ENCODE measurements around the gene ERAL1. TPM values are rescaled to one million over a fixed set of nuclear protein-coding genes. Genes with fewer than 3 reads are reported as not detected.

ERAL1 gene
- polyA plus RNA-seq, 1 donor from 2014 or later = 45.8 TPM

DNA sequence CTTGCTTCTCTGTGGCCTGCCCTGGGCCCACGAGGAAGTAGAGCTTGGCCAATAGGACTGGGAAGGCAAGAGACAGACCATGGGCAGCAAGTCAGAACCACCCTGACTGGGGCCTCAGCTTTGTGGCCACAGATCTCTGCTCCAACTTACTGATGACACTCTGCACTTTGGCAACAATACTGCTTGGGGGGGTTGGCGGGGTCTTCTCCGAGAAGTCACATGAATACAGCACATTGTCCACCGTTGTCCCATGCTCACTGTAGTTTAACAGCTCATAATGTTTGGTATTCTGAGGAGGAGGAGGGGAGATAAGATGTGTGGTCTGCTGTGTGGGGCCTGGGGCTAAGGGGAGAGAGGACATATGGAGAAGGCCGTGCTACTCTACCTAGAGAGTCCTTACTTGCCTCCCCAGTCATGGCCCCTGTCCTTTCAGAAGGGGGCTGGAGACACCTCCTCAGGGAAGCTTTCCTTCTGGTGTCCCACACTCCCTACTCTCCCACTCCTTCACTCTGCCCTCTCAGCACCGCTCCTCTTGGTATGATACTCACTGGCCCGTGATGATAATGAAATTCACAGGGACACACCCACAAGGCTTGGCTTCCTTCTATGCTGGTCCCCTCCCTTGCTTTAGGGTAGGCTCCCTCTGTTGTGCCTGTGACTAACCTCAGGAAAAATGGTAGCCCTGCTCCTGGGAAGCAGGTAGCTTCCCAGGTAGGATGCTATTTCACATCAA, 52.1 kb downstream of the ERAL1 start:
- peak overlapping the region in 1 of 4 donors; percentile 26 for H3K4me3 Mint-ChIP-seq
- peak overlapping the region in 1 of 3 donors; percentile 34 for H3K27ac Mint-ChIP-seq
- H3K36me3 Mint-ChIP-seq = peaks cover 4% of the 10 kb centered on the region
- H3K4me1 Mint-ChIP-seq = peaks cover 3 to 14% (median 8%) of the 10 kb centered on the region in 3 donors
- H3K9me3 Mint-ChIP-seq = no peaks in the 10 kb centered on the region
- no peaks in the 10 kb centered on the region for H3K27me3 Mint-ChIP-seq

DNA sequence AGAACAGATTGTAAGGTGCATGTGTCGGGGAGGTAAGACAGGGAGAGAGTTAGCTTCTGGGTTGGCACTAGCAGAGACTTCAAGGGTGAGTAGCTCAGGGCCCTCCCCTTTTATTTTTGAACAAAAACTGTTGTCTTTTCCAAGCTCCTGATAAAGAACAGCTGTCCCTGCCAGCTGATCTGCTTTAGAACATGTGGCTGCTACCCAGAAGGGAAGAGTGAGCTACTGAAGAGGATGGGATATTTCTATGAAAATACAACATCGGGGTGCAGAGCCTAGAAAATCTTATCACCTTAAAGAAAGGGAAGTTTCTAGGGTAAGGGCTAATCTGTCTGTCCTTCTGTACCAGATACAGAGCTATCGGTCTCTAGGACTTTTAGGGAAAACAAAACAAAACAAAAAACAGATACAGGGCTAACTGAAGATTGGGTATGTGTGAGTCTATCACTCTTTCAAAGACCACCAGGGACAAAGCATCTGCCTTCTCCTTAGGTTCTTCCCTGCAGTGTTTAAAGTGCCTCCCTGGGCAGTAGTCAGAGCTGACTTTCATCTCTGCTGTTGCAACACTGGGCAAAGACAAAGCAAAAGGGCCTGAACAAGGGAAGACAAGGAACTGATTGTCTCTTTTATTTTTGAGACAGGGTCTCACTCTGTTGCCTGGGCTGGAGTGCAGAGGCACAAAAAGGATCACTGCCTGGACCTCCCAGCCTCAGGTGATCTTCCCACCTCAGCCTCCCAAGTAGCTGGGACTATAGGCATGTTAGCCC, 53.1 kb downstream of the ERAL1 start:
- H3K4me1 Mint-ChIP-seq = peaks cover 0 to 12% (median 4%) of the 10 kb centered on the region in 3 donors
- no peak overlapping the region for H3K27ac Mint-ChIP-seq
- H3K27me3 Mint-ChIP-seq = no peaks in the 10 kb centered on the region
- H3K4me3 Mint-ChIP-seq = no peak overlapping the region
- H3K36me3 Mint-ChIP-seq = peaks cover 4% of the 10 kb centered on the region
- H3K9me3 Mint-ChIP-seq = no peaks in the 10 kb centered on the region

DNA sequence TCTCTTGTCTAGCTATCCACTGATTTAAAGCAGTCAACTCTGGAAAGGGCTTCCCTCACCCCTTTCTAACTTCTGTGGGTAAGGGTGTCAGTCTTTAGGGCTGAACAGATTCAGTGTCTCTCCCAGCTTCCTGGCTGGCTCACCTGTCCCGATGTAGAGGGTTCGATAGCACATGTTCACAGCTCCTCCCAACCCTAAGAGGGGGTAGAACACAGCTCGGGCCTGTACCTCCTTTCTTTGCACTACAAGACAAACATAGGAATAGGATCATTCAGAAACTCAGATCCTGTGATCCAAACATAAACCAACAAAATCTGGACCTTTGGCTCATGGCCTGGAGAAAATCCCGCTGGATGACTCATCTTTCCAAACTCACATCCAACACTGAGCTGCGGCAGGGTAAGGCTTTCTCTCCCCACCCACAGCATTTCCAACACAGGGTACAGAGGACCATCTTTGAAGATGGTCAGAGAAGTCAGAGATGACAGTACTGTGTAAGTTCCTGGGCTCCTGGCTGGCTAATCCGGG, 53.9 kb downstream of the ERAL1 start:
- Mint-ChIP-seq H3K4me1 (peaks cover 0 to 6% (median 4%) of the 10 kb centered on the region in 3 donors), H3K36me3 (peaks cover 4% of the 10 kb centered on the region), H3K4me3 (no peak overlapping the region), H3K27ac (no peak overlapping the region), H3K9me3 (no peaks in the 10 kb centered on the region), H3K27me3 (no peaks in the 10 kb centered on the region)

DNA sequence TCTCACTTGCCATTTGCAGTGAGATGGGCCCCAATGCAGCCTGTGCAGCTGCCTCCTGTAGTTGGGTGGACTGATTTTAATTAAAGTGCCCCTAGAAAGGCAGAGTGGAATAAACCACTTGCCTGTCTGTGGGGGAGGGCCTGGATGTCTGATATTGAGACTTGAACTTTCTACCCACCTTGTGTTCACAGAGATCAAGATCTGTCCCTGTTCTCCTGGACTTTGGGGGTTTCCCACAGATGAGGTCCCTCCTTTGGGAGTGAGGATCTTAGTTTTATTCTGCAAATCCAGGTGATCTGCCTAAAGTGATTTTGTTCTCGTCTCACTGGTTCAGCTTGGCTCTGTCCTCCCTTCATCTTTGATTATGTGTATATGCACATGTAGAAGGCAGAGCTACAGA, 55.7 kb downstream of the ERAL1 start:
- H3K4me3 Mint-ChIP-seq = no peak overlapping the region
- no peaks in the 10 kb centered on the region for H3K9me3 Mint-ChIP-seq
- peaks cover 0 to 3% (median 0%) of the 10 kb centered on the region in 3 donors for H3K4me1 Mint-ChIP-seq
- H3K36me3 Mint-ChIP-seq = peaks cover 4% of the 10 kb centered on the region
- no peaks in the 10 kb centered on the region for H3K27me3 Mint-ChIP-seq
- H3K27ac Mint-ChIP-seq = peak overlapping the region in 1 of 3 donors; percentile 35

Other genes starting within 250 kb of the ERAL1 start
- gene RSKR, start 240.8 kb upstream of the ERAL1 start, polyA plus RNA-seq = 0.11 TPM
- 41.4 TPM for gene BLTP2, start 209.9 kb upstream of the ERAL1 start, polyA plus RNA-seq
- 59.5 TPM for gene SDF2, start 193.1 kb upstream of the ERAL1 start, polyA plus RNA-seq
- 14.2 TPM for gene SUPT6H, start 192.8 kb upstream of the ERAL1 start, polyA plus RNA-seq
- gene PROCA1, start 143.1 kb upstream of the ERAL1 start, polyA plus RNA-seq = 2.7 TPM
- gene RAB34, start 137.1 kb upstream of the ERAL1 start, polyA plus RNA-seq = 6.7 TPM
- gene RPL23A, start 135.0 kb upstream of the ERAL1 start, polyA plus RNA-seq = 6,180 TPM
- 0.49 TPM for gene TLCD1, start 128.8 kb upstream of the ERAL1 start, polyA plus RNA-seq
- gene NEK8, start 126.2 kb upstream of the ERAL1 start, polyA plus RNA-seq = 18.6 TPM
- 13.8 TPM for gene TRAF4, start 111.0 kb upstream of the ERAL1 start, polyA plus RNA-seq
- 17.1 TPM for gene FAM222B, start 12.2 kb upstream of the ERAL1 start, polyA plus RNA-seq
- gene FLOT2, start 42.7 kb downstream of the ERAL1 start, polyA plus RNA-seq = 400 TPM
- 17.1 TPM for gene DHRS13, start 48.1 kb downstream of the ERAL1 start, polyA plus RNA-seq
- gene PHF12, start 96.5 kb downstream of the ERAL1 start, polyA plus RNA-seq = 11.6 TPM
- 1.3 TPM for gene SEZ6, start 151.0 kb downstream of the ERAL1 start, polyA plus RNA-seq
- gene PIPOX, start 188.1 kb downstream of the ERAL1 start, polyA plus RNA-seq = 0.15 TPM

Measured in IgD-negative memory B cell (primary cell).